Neural progenitor cell (in vitro differentiated cells): Measurements from ENCODE around the gene BPIFB4. TPM values are rescaled to one million over a fixed set of nuclear protein-coding genes. Genes with fewer than 3 reads are reported as not detected.

Experiments
- DNase-seq: peaks from one replicate; pipeline ENCODE4 v3.0.0-alpha.2; 2016; ENCODE audit warnings: low spot score
- H2AFZ ChIP-seq: fragments of 200-600 bp; sonication (generic); replicated peaks from 2 replicates; pipeline ENCODE4 v1.6.1; 2016; ENCODE audit warnings: antibody characterized with exemption
- H3F3A ChIP-seq: fragments of 200-600 bp; sonication (generic); 2 replicates; pipeline ENCODE4 v1.6.1; 2016; ENCODE audit warnings: antibody characterized with exemption, low read depth
- H3K27ac ChIP-seq: fragments of 200-600 bp; sonication (generic); 2 replicates; pipeline ENCODE4 v1.5.1; 2016; ENCODE audit warnings: mild to moderate bottlenecking
- H3K27me3 ChIP-seq: fragments of 200-600 bp; sonication (generic); 2 replicates; pipeline ENCODE4 v1.6.1; 2016; ENCODE audit warnings: mild to moderate bottlenecking, moderate library complexity
- H3K36me3 ChIP-seq: fragments of 200-600 bp; sonication (generic); 2 replicates; pipeline ENCODE4 v1.5.1; 2016
- H3K4me1 ChIP-seq: fragments of 200-600 bp; sonication (generic); 2 replicates; pipeline ENCODE4 v1.6.1; 2016; ENCODE audit warnings: mixed run types
- H3K4me2 ChIP-seq: fragments of 200-600 bp; sonication (generic); 2 replicates; pipeline ENCODE4 v1.6.1; 2016
- H3K4me3 ChIP-seq: fragments of 200-600 bp; sonication (generic); 2 replicates; pipeline ENCODE4 v1.5.1; 2016
- H3K79me2 ChIP-seq: fragments of 200-600 bp; sonication (generic); 2 replicates; pipeline ENCODE4 v1.6.1; 2016; ENCODE audit warnings: low read depth
- H3K9ac ChIP-seq: fragments of 200-600 bp; sonication (generic); 2 replicates; pipeline ENCODE4 v1.6.1; 2016
- H3K9me3 ChIP-seq: fragments of 200-600 bp; sonication (generic); 2 replicates; pipeline ENCODE4 v1.5.1; 2016; ENCODE audit warnings: low read depth
- H4K20me1 ChIP-seq: fragments of 200-600 bp; sonication (generic); 2 replicates; pipeline ENCODE4 v1.6.1; 2016; ENCODE audit warnings: low read depth
- H3K27ac Mint-ChIP-seq: 3 replicates; pipeline ENCODE4 v1.8.0; 2021; ENCODE audit warnings: mixed read lengths
- H3K27me3 Mint-ChIP-seq: 2 replicates; pipeline ENCODE4 v1.8.0; 2022; ENCODE audit warnings: low read depth, mild to moderate bottlenecking, inconsistent platforms, moderate library complexity, mixed read lengths; ENCODE audit not compliant: insufficient read depth
- H3K36me3 Mint-ChIP-seq: 3 replicates; pipeline ENCODE4 v1.8.0; 2021; ENCODE audit warnings: mixed read lengths
- H3K4me1 Mint-ChIP-seq: 3 replicates; pipeline ENCODE4 v1.8.0; 2021; ENCODE audit warnings: mixed read lengths
- H3K4me3 Mint-ChIP-seq: 3 replicates; pipeline ENCODE4 v1.8.0; 2021; ENCODE audit warnings: mild to moderate bottlenecking, moderate library complexity, mixed read lengths
- H3K9me3 Mint-ChIP-seq: 3 replicates; pipeline ENCODE4 v1.8.0; 2020; ENCODE audit warnings: mixed read lengths
- EZH2 ChIP-seq: fragments of 200-600 bp; sonication (generic); IDR thresholded peaks from 2 replicates; pipeline ENCODE4 v1.6.1; 2017; ENCODE audit warnings: antibody characterized with exemption, mild to moderate bottlenecking, moderate library complexity
- EZH2phosphoT487 ChIP-seq: fragments of 200-600 bp; sonication (generic); IDR thresholded peaks from 2 replicates; pipeline ENCODE4 v1.6.1; 2017; ENCODE audit warnings: antibody characterized with exemption
- total RNA-seq: library from RNA; depleted of rRNA; stranded (reverse); fragments of >200 nt; gene quantifications from 2 replicates; pipeline ENCODE4 v1.2.3, GENCODE V29; 2015; ENCODE audit warnings: low replicate concordance
- TF ChIP-seq, protein P1 (sequence below): fragments of 200-600 bp; sonication (generic); IDR thresholded peaks from 2 replicates; pipeline ENCODE4 v1.5.1; 2017; ENCODE audit warnings: antibody characterized with exemption, mild to moderate bottlenecking

Gene BPIFB4
- total RNA-seq, 1 donor from 2014 or later, result not detected

DNA sequence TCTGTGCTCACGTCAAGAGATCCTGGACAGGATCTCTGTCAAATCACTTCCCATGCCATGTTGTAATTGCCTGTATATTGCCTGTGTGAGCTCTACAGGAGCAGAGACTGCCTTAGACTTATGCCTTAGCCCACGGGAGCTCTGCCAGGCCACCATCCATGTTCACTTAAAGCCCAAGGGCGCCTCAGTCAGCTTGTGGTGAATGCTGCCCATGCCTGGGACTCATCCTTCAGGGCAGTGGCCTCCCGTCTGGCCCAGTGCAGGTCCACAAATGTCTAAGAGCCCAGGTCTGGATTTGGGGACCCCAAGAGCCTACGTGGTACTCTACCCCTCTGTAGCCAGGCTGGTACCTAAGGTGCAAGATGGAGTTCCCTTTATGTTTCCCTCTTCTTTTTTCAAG lies 66.1 kb downstream of the BPIFB4 start:
- H3K4me2 ChIP-seq, result no peak overlapping the region
- H3K36me3 ChIP-seq, result no peaks in the 10 kb centered on the region
- Mint-ChIP-seq H3K36me3 (no peaks in the 10 kb centered on the region), H3K9me3 (no peaks in the 10 kb centered on the region), H3K27me3 (no peaks in the 10 kb centered on the region), H3K4me1 (no peaks in the 10 kb centered on the region), H3K27ac (no peak overlapping the region), H3K4me3 (no peak overlapping the region)
- TF ChIP-seq EZH2, result no peak
- TF ChIP-seq EZH2phosphoT487, result no peak
- TF ChIP-seq, protein P1, sequence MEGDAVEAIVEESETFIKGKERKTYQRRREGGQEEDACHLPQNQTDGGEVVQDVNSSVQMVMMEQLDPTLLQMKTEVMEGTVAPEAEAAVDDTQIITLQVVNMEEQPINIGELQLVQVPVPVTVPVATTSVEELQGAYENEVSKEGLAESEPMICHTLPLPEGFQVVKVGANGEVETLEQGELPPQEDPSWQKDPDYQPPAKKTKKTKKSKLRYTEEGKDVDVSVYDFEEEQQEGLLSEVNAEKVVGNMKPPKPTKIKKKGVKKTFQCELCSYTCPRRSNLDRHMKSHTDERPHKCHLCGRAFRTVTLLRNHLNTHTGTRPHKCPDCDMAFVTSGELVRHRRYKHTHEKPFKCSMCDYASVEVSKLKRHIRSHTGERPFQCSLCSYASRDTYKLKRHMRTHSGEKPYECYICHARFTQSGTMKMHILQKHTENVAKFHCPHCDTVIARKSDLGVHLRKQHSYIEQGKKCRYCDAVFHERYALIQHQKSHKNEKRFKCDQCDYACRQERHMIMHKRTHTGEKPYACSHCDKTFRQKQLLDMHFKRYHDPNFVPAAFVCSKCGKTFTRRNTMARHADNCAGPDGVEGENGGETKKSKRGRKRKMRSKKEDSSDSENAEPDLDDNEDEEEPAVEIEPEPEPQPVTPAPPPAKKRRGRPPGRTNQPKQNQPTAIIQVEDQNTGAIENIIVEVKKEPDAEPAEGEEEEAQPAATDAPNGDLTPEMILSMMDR, result no peak
- no peak for DNase-seq
- no peaks in the 10 kb centered on the region for H4K20me1 ChIP-seq
- no peak overlapping the region for H3K27ac ChIP-seq
- no peaks in the 10 kb centered on the region for H3K79me2 ChIP-seq
- H3K9ac ChIP-seq, result no peak overlapping the region
- no peak overlapping the region for H3K4me3 ChIP-seq
- no peaks in the 10 kb centered on the region for H3K4me1 ChIP-seq
- no peaks in the 10 kb centered on the region for H3F3A ChIP-seq
- H2AFZ ChIP-seq, result no peak overlapping the region
- no peaks in the 10 kb centered on the region for H3K9me3 ChIP-seq
- H3K27me3 ChIP-seq, result peaks cover 10% of the 10 kb centered on the region

DNA sequence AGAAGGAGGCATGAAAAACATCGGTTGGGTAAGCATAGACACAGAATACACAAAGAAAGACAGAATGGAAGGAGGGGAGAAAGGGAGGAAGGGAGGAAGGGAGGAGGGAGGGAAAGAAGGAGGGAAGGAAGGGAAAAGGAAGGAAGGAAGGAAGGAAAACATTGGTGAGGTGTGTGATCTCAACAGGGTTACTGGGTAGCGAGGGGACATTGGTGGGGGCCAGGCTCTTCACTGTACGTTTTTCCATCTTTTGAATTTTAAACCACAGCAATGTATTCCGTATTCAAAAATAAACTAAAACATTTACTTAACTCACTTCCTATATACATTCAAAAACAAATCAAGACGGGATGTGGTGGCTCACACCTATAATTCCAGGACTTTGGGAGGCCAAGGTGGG lies 67.9 kb downstream of the BPIFB4 start:
- Mint-ChIP-seq H3K4me1 (no peaks in the 10 kb centered on the region), H3K27me3 (peaks cover 4% of the 10 kb centered on the region), H3K4me3 (no peak overlapping the region), H3K36me3 (no peaks in the 10 kb centered on the region), H3K27ac (no peak overlapping the region), H3K9me3 (no peaks in the 10 kb centered on the region)
- Histone ChIP-seq H3K79me2 (no peaks in the 10 kb centered on the region), H4K20me1 (no peaks in the 10 kb centered on the region), H3K36me3 (no peaks in the 10 kb centered on the region), H2AFZ (no peak overlapping the region), H3K4me1 (no peaks in the 10 kb centered on the region), H3K27me3 (peaks cover 15% of the 10 kb centered on the region), H3F3A (no peaks in the 10 kb centered on the region), H3K9me3 (no peaks in the 10 kb centered on the region), H3K9ac (no peak overlapping the region), H3K4me2 (no peak overlapping the region), H3K27ac (no peak overlapping the region), H3K4me3 (no peak overlapping the region)
- no peak for DNase-seq
- TF ChIP-seq EZH2phosphoT487 (no peak), EZH2 (no peak)
- TF ChIP-seq, protein P1, result no peak

DNA sequence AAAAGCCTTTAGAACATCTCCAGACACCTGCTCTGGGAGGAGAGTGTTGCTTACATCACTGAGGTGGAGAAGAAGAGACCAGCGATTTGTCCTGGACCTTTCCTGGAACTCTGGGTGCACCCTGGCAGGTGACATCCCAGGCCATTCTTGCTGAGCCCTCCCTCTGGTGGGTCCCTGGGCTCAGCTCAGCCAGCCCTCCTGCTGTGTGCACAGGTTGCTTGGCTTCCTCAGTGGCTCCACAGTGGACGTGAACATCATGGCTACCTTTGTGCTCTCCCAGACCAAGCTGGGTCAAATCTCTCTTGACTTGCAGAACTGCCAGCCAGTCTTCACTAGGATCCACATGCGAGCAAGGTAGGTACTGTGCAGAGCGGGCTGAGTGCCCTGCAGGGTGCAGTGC lies 68.6 kb downstream of the BPIFB4 start:
- Histone ChIP-seq H3K4me1 (no peaks in the 10 kb centered on the region), H3K36me3 (no peaks in the 10 kb centered on the region), H3K27me3 (peaks cover 13% of the 10 kb centered on the region), H3K9me3 (no peaks in the 10 kb centered on the region), H3K27ac (no peak overlapping the region), H2AFZ (no peak overlapping the region), H3F3A (no peaks in the 10 kb centered on the region), H3K9ac (no peak overlapping the region), H4K20me1 (no peaks in the 10 kb centered on the region), H3K4me2 (no peak overlapping the region), H3K4me3 (no peak overlapping the region), H3K79me2 (no peaks in the 10 kb centered on the region)
- no peaks in the 10 kb centered on the region for H3K9me3 Mint-ChIP-seq
- H3K36me3 Mint-ChIP-seq, result no peaks in the 10 kb centered on the region
- H3K27ac Mint-ChIP-seq, result no peak overlapping the region
- no peak for DNase-seq
- TF ChIP-seq, protein P1, result no peak
- no peak for TF ChIP-seq EZH2phosphoT487
- TF ChIP-seq EZH2, result no peak
- H3K27me3 Mint-ChIP-seq, result peaks cover 10% of the 10 kb centered on the region
- H3K4me1 Mint-ChIP-seq, result no peaks in the 10 kb centered on the region
- H3K4me3 Mint-ChIP-seq, result no peak overlapping the region
